Mucosa of descending colon (tissue), 3 donors: Measurements from ENCODE around the gene TDRD12. TPM values are rescaled to one million over a fixed set of nuclear protein-coding genes. Genes with fewer than 3 reads are reported as not detected.

Experiments used
- ATAC-seq: fragments of 200-7000 bp; cut with Tn5 transposase; one replicate; pipeline ENCODE4 v1.9.1; 2020; ENCODE audit warnings: mild to moderate bottlenecking, moderate library complexity
- DNase-seq, 3 donors: peaks; one replicate each; pipeline ENCODE4 v3.0.0-alpha.2; 2020
- H3K36me3 ChIP-seq: fragments of 200-600 bp; one replicate; pipeline ENCODE4 v1.8.0; 2021; ENCODE audit warnings: low read depth, mild to moderate bottlenecking
- H3K4me1 ChIP-seq: fragments of 200-600 bp; one replicate; pipeline ENCODE4 v1.8.0; 2021; ENCODE audit warnings: low read depth, mild to moderate bottlenecking
- H3K4me3 ChIP-seq: fragments of 200-600 bp; one replicate; pipeline ENCODE4 v1.8.0; 2021; ENCODE audit warnings: mild to moderate bottlenecking
- H3K9me3 ChIP-seq: fragments of 200-600 bp; one replicate; pipeline ENCODE4 v1.8.0; 2021; ENCODE audit warnings: mild to moderate bottlenecking
- CTCF ChIP-seq: fragments of 200-600 bp; IDR thresholded peaks from one replicate; pipeline ENCODE4 v1.8.0; 2022; ENCODE audit warnings: antibody characterized with exemption, mild to moderate bottlenecking
- intact Hi-C, 2 donors: fragments of 100-400 bp; cut with DNase I in 1 of 2; cut with micrococcal nuclease in 1 of 2; formaldehyde crosslinking; loops; one replicate each; pipeline versions ENCODE4 v1.11.0 to v1.11.1; 2022; cut with DNase I, micrococcal nuclease
- total RNA-seq, 3 donors: library from RNA; stranded (reverse); fragmentation: NEBNext Ultra II Directional in 2 of 3; extraction: Animal tissue kit (Norgen Biotek cat#: 25700) in 2 of 3; gene quantifications; one replicate each; pipeline versions ENCODE4 v1.2.1 to v1.2.4, GENCODE V29; 2021 to 2023
- donor health status: DM: no; HTN: no; CAD: no; lungs with moderate emphysema.
- donor health status: DM: no; HTN: no; CAD: no.
- donor health status: DM: no; HTN: yes; CAD: no.

The TDRD12 gene
- total RNA-seq, 3 donors from 2014 or later = 0.31 to 0.47 TPM; not detected in 1

- DNase-seq (no peak), ATAC-seq (no peak)
- H3K4me3 ChIP-seq = no peak overlapping the region
- no peak for TF ChIP-seq CTCF
- H3K9me3 ChIP-seq = no peaks in the 10 kb centered on the region
- H3K4me1 ChIP-seq = no peaks in the 10 kb centered on the region
- intact Hi-C loops = no loop called here
- no peaks in the 10 kb centered on the region for H3K36me3 ChIP-seq
Observed at GRCh38 chr19:32858155-32858554, 138.6 kb downstream of the TDRD12 start.

GRCh38 chr19:32858559-32858958 is 139.0 kb downstream of the TDRD12 start:
- Histone ChIP-seq H3K4me1 (no peaks in the 10 kb centered on the region), H3K4me3 (no peak overlapping the region), H3K36me3 (no peaks in the 10 kb centered on the region), H3K9me3 (no peaks in the 10 kb centered on the region)
- no peak for TF ChIP-seq CTCF
- DNase-seq (no peak), ATAC-seq (no peak)
- intact Hi-C loops = no loop called here

- ATAC-seq (no peak), DNase-seq (no peak)
- TF ChIP-seq CTCF = no peak
- no peak overlapping the region for H3K4me3 ChIP-seq
- intact Hi-C loops = no loop called here
- no peaks in the 10 kb centered on the region for H3K9me3 ChIP-seq
- H3K36me3 ChIP-seq = no peaks in the 10 kb centered on the region
- no peaks in the 10 kb centered on the region for H3K4me1 ChIP-seq
Observed at GRCh38 chr19:32859591-32859990, 140.0 kb downstream of the TDRD12 start.

DNA sequence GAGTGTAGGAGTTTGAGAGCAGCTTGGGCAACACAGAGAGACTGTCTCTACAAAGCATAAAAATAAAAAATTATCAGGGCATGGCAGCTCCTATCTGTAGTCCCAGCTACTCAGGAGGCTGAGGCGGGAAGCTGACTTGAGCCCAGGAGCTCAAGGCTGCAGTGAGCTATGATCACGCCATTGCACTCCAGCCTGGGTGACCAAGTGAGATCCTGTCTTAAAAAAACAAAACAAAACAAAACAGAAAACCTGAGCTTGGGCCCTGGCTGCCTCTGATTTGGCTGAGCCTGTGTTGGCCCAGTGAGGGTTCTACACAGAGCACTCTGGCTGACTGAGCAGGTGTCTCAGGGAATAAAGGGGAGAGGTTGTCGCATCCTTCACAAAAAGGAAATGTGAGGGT is 142.0 kb downstream of the TDRD12 start:
- no peak overlapping the region for H3K4me3 ChIP-seq
- ATAC-seq = no peak
- H3K36me3 ChIP-seq = no peaks in the 10 kb centered on the region
- H3K9me3 ChIP-seq = no peaks in the 10 kb centered on the region
- intact Hi-C loops = no loop called here
- no peaks in the 10 kb centered on the region for H3K4me1 ChIP-seq
- no peak for TF ChIP-seq CTCF
- no peak for DNase-seq

- no peak for ATAC-seq
- no peak for TF ChIP-seq CTCF
- Histone ChIP-seq H3K4me3 (no peak overlapping the region), H3K9me3 (no peaks in the 10 kb centered on the region), H3K36me3 (no peaks in the 10 kb centered on the region), H3K4me1 (no peaks in the 10 kb centered on the region)
- intact Hi-C loops = no loop called here
- no peak for DNase-seq
Observed at GRCh38 chr19:32862173-32862572, 142.6 kb downstream of the TDRD12 start.

DNA sequence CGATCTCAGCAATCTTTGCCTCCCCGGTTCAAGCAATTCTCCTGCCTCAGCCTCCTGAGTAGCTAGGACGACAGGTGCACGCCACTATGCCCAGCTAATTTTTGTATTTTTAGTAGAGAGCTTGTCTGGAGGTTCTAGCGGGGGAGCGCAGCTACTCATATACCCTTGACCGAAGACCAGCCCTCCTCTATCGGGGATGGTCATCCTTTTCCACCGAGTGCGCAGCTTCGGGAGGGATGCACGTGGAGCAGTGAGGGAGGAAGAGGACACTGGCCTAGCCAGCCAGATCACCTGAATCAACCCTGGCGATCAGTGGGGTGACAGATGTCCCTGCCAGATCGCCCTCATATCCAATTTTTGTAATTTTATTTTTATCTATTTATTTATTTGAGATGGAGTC is 143.2 kb downstream of the TDRD12 start:
- DNase-seq (no peak), ATAC-seq (no peak)
- Histone ChIP-seq H3K4me1 (no peaks in the 10 kb centered on the region), H3K36me3 (no peaks in the 10 kb centered on the region), H3K9me3 (no peaks in the 10 kb centered on the region), H3K4me3 (no peak overlapping the region)
- TF ChIP-seq CTCF = no peak
- intact Hi-C loops = no loop called here
